HepG2 (cell line): Measurements from ENCODE around the gene LIMA1. TPM values are rescaled to one million over a fixed set of nuclear protein-coding genes. Genes with fewer than 3 reads are reported as not detected.

Experiments
- ARNTL ChIP-seq: sonication (generic); formaldehyde crosslinking; IDR thresholded peaks from 2 replicates; pipeline ENCODE4 v1.4.0; 2020; ENCODE audit warnings: mild to moderate bottlenecking, missing genetic modification reagents
- FOXC1 ChIP-seq: sonication (generic); formaldehyde crosslinking; IDR thresholded peaks from 2 replicates; pipeline ENCODE4 v1.8.0; 2022; ENCODE audit warnings: mild to moderate bottlenecking, missing genetic modification reagents, borderline replicate concordance
- FOXP1 ChIP-seq, 2 experiments: fragments of 450-650 bp in 1 of 2; IDR thresholded peaks; 2 replicates each; pipeline ENCODE4 v1.6.1; 2017 to 2018; ENCODE audit warnings: antibody characterized with exemption in 1 of 2
- HNRNPUL1 ChIP-seq: fragments of 200-400 bp; formaldehyde crosslinking; IDR thresholded peaks from 2 replicates; pipeline ENCODE4 v1.6.1; 2017; ENCODE audit warnings: low read depth, mild to moderate bottlenecking, low read length, moderate library complexity
- KDM2A ChIP-seq: sonication (generic); formaldehyde crosslinking; IDR thresholded peaks from 2 replicates; pipeline ENCODE4 v1.4.0; 2020; ENCODE audit warnings: low read depth, missing genetic modification reagents, borderline replicate concordance
- MAFK ChIP-seq, 2 experiments: IDR thresholded peaks in 1 of 2; conservative IDR thresholded peaks in 1 of 2; 2 replicates each; pipeline ENCODE4 v1.6.1; 2011; ENCODE audit warnings: improper control_type of control experiment in 2 of 2, low read length in 2 of 2
- PHB2 ChIP-seq: fragments of 450-650 bp; IDR thresholded peaks from 2 replicates; pipeline ENCODE4 v1.6.1; 2018; ENCODE audit not compliant: partially characterized antibody
- PRPF4 ChIP-seq: fragments of 200-400 bp; formaldehyde crosslinking; IDR thresholded peaks from 2 replicates; pipeline ENCODE4 v1.6.1; 2016; ENCODE audit warnings: low read length, low read depth; ENCODE audit not compliant: poor library complexity, severe bottlenecking
- SAFB2 ChIP-seq: sonication (generic); formaldehyde crosslinking; IDR thresholded peaks from 2 replicates; pipeline ENCODE4 v1.5.1; 2020; ENCODE audit warnings: missing genetic modification reagents, low read depth, mild to moderate bottlenecking, borderline replicate concordance
- TAF1 ChIP-seq: sonication (generic); formaldehyde crosslinking; IDR thresholded peaks from 2 replicates; pipeline ENCODE4 v1.4.0; 2020; ENCODE audit warnings: missing genetic modification reagents
- TAF15 ChIP-seq: fragments of 200-400 bp; formaldehyde crosslinking; IDR thresholded peaks from one replicate; pipeline ENCODE4 v1.6.1; 2018; ENCODE audit warnings: mild to moderate bottlenecking, low read depth, low read length; ENCODE audit not compliant: poor library complexity, severe bottlenecking
- XRCC5 ChIP-seq: fragments of 200-400 bp; formaldehyde crosslinking; optimal IDR thresholded peaks from 2 replicates; pipeline ENCODE3; 2017; ENCODE audit warnings: mild to moderate bottlenecking, low read length
- ZNF362 ChIP-seq: sonication (generic); formaldehyde crosslinking; IDR thresholded peaks from 2 replicates; pipeline ENCODE4 v1.4.0; 2020; ENCODE audit warnings: missing genetic modification reagents, mild to moderate bottlenecking, borderline replicate concordance
- ZNF546 ChIP-seq: sonication (generic); formaldehyde crosslinking; conservative IDR thresholded peaks from 2 replicates; pipeline ENCODE4 v1.8.1; 2023; ENCODE audit warnings: mild to moderate bottlenecking, missing genetic modification reagents
- ZNF646 ChIP-seq: sonication (generic); formaldehyde crosslinking; IDR thresholded peaks from 2 replicates; pipeline ENCODE4 v1.9.0; 2021; ENCODE audit warnings: mild to moderate bottlenecking, missing genetic modification reagents
- ZNF883 ChIP-seq: sonication (generic); formaldehyde crosslinking; IDR thresholded peaks from 2 replicates; pipeline ENCODE4 v1.5.1; 2020; ENCODE audit warnings: mild to moderate bottlenecking, missing genetic modification reagents; ENCODE audit errors: not compliant biosample characterization
- ZSCAN5A ChIP-seq: sonication (generic); formaldehyde crosslinking; IDR thresholded peaks from 2 replicates; pipeline ENCODE4 v1.8.0; 2022; ENCODE audit warnings: mild to moderate bottlenecking, missing genetic modification reagents, borderline replicate concordance
- polyA plus RNA-seq, 8 experiments: library from polyadenylated mRNA; depleted of rRNA in 3 of 8; stranded (reverse) in 7 of 8; unstranded in 1 of 8; fragments of >200 nt; fragmentation: Illumina TruSeq in 4 of 8; extraction: Trizol in 4 of 8; gene quantifications; 2 replicates each; pipeline versions ENCODE4 v1.2.1 to v1.2.3, GENCODE V29; 2011 to 2016; ENCODE audit warnings: low read depth in 4 of 8, missing spikeins in 1 of 8, mixed read lengths in 1 of 8; ENCODE audit not compliant: insufficient read depth in 1 of 8
- total RNA-seq, 5 experiments: library from RNA; depleted of rRNA; stranded (reverse); fragments of >200 nt; fragmentation: Illumina TruSeq; extraction: Trizol; gene quantifications; 2 replicates each; pipeline ENCODE4 v1.2.3, GENCODE V29; 2016; ENCODE audit warnings: low read depth in 1 of 5
- TF ChIP-seq, protein P1 (sequence below): sonication (generic); formaldehyde crosslinking; IDR thresholded peaks from 2 replicates; pipeline ENCODE4 v1.5.1; 2020; ENCODE audit warnings: missing genetic modification reagents, mild to moderate bottlenecking, borderline replicate concordance

LIMA1 gene
- total and polyA plus RNA-seq, 2 of the 13 experiments (the other 11 are each of a cell fraction or from before 2014, with no cell fraction given) = 13.0 to 19.8 TPM

- TF ChIP-seq ZNF883 (CRISPR knock-in tag) (no peak), FOXP1 (IDR thresholded peaks at IDR 0.05) (no peak), FOXP1 (CRISPR knock-in tag; IDR thresholded peaks at IDR 0.05) (peak; percentile 72), ZNF546 (no peak), MAFK (conservative IDR thresholded peaks at IDR 0.05 in 1 of 2, IDR thresholded peaks at IDR 0.05 in 1 of 2; ENCODE audit: low read length in 2 of 2) (no peak), HNRNPUL1 (0 out of 2 replicates have a peak, but pooled peaks have one; percentile 26), FOXC1 (CRISPR knock-in tag) (no peak), TAF15 (no peak), PHB2 (no peak), KDM2A (no peak), PRPF4 (no peak), ZNF646 (CRISPR knock-in tag) (no peak), ZNF362 (CRISPR knock-in tag) (peak; percentile 53; the same call in 1 of the 2 replicates), XRCC5 (no peak), ZSCAN5A (CRISPR knock-in tag) (no peak), SAFB2 (no peak), ARNTL (CRISPR knock-in tag) (no peak), TAF1 (CRISPR knock-in tag) (no peak)
- TF ChIP-seq, protein P1, sequence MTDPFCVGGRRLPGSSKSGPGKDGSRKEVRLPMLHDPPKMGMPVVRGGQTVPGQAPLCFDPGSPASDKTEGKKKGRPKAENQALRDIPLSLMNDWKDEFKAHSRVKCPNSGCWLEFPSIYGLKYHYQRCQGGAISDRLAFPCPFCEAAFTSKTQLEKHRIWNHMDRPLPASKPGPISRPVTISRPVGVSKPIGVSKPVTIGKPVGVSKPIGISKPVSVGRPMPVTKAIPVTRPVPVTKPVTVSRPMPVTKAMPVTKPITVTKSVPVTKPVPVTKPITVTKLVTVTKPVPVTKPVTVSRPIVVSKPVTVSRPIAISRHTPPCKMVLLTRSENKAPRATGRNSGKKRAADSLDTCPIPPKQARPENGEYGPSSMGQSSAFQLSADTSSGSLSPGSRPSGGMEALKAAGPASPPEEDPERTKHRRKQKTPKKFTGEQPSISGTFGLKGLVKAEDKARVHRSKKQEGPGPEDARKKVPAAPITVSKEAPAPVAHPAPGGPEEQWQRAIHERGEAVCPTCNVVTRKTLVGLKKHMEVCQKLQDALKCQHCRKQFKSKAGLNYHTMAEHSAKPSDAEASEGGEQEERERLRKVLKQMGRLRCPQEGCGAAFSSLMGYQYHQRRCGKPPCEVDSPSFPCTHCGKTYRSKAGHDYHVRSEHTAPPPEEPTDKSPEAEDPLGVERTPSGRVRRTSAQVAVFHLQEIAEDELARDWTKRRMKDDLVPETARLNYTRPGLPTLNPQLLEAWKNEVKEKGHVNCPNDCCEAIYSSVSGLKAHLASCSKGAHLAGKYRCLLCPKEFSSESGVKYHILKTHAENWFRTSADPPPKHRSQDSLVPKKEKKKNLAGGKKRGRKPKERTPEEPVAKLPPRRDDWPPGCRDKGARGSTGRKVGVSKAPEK = no peak
Observed at GRCh38 chr12:50241178-50241577, 42.1 kb downstream of the LIMA1 start (continued).
